Hepatocyte (in vitro differentiated cells): ENCODE data around the gene MTRF1.

ENCODE experiments used
- EZH2phosphoT487 ChIP-seq: fragments of 200-600 bp; sonication (generic); IDR thresholded peaks from one replicate; pipeline ENCODE4 v1.6.1; 2018; ENCODE audit warnings: antibody characterized with exemption, mild to moderate bottlenecking, low read depth, moderate library complexity; ENCODE audit not compliant: unreplicated experiment, severe bottlenecking
- TF ChIP-seq, protein P1 (sequence below): fragments of 200-600 bp; sonication (generic); IDR thresholded peaks from 2 replicates; pipeline ENCODE4 v1.5.1; 2016; ENCODE audit warnings: antibody characterized with exemption, mild to moderate bottlenecking; ENCODE audit not compliant: poor library complexity

DNA sequence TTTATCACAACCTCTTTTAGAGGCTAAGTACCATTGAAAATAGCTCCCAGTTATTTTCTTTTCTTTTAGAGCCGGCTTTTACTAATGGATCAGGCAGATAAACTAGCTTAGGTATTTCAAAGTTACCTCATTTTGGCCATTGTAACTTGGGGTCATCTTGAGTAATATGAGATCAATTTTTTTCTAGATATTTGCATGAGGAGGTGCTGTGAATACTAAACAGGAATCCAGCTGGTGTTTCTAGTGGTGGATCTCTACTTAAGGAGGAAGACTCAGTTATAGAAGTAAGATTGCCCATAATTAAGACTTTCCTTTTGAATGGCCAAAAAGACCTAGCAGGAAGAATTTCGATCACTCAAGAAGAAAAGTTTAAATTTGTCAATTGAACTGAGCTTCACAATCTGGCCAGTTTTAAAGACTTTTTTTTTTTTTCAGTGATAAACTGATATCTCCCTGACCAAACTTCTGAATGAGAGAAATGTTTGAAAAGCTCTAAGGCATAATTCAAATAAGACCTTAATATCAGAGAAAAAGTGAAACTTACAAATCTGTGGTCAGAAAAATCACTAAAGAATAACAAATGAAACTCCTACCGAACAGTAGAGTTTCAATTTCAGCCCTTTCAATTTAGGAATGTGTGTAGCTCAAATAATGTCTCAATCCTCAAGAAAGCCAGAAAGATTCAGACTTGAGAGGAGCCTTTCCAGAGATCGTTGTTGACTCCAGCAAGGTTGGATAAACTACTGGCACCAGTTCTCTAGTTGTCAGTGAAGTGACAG lies 36.1 kb upstream of the MTRF1 start:
- TF ChIP-seq, protein P1, sequence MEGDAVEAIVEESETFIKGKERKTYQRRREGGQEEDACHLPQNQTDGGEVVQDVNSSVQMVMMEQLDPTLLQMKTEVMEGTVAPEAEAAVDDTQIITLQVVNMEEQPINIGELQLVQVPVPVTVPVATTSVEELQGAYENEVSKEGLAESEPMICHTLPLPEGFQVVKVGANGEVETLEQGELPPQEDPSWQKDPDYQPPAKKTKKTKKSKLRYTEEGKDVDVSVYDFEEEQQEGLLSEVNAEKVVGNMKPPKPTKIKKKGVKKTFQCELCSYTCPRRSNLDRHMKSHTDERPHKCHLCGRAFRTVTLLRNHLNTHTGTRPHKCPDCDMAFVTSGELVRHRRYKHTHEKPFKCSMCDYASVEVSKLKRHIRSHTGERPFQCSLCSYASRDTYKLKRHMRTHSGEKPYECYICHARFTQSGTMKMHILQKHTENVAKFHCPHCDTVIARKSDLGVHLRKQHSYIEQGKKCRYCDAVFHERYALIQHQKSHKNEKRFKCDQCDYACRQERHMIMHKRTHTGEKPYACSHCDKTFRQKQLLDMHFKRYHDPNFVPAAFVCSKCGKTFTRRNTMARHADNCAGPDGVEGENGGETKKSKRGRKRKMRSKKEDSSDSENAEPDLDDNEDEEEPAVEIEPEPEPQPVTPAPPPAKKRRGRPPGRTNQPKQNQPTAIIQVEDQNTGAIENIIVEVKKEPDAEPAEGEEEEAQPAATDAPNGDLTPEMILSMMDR: no peak
- no peak for TF ChIP-seq EZH2phosphoT487
